ENCODE data around the gene HSPG2.

HSPG2 gene

GRCh38 chr1:21899267-21899810 lies 37.8 kb downstream of the HSPG2 start:
- Histone ChIP-seq H3K27ac (ENCODE audit: low read depth in 2 of 2, low read length in 2 of 2) (peak overlapping the region; percentile 22 to 61), H3K36me3 (ENCODE audit: control insufficient read depth in 2 of 2, insufficient read depth in 2 of 2, low read length in 2 of 2) (peaks cover 10 to 18% of the 10 kb centered on the region in 2 donors), H3K27me3 (ENCODE audit: control insufficient read depth in 2 of 2, insufficient read depth in 2 of 2, low read length in 2 of 2) (no peaks in the 10 kb centered on the region), H3K9ac (ENCODE audit: low read depth in 1 of 2, low read length in 2 of 2) (no peak overlapping the region), H3K4me3 (ENCODE audit: low read length in 2 of 2) (no peak overlapping the region), H3K4me1 (ENCODE audit: control insufficient read depth in 2 of 2, insufficient read depth in 2 of 2, low read length in 2 of 2) (peaks cover 77 to 81% of the 10 kb centered on the region in 2 donors), H3K9me3 (ENCODE audit: control insufficient read depth in 2 of 2, low read length in 2 of 2) (no peaks in the 10 kb centered on the region)

GRCh38 chr1:21898326-21899200 lies 38.5 kb downstream of the HSPG2 start:
- Histone ChIP-seq H3K9me3 (ENCODE audit: control insufficient read depth in 2 of 2, low read length in 2 of 2) (no peaks in the 10 kb centered on the region), H3K4me1 (ENCODE audit: control insufficient read depth in 2 of 2, insufficient read depth in 2 of 2, low read length in 2 of 2) (peaks cover 69 to 74% of the 10 kb centered on the region in 2 donors), H3K36me3 (ENCODE audit: control insufficient read depth in 2 of 2, insufficient read depth in 2 of 2, low read length in 2 of 2) (peaks cover 10 to 22% of the 10 kb centered on the region in 2 donors), H3K27me3 (ENCODE audit: control insufficient read depth in 2 of 2, insufficient read depth in 2 of 2, low read length in 2 of 2) (no peaks in the 10 kb centered on the region), H3K9ac (ENCODE audit: low read depth in 1 of 2, low read length in 2 of 2) (no peak overlapping the region), H3K4me3 (ENCODE audit: low read length in 2 of 2) (no peak overlapping the region), H3K27ac (ENCODE audit: low read depth in 2 of 2, low read length in 2 of 2) (peak overlapping the region; percentile 22 to 61)

GRCh38 chr1:21897844-21898243 lies 39.3 kb downstream of the HSPG2 start:
- Histone ChIP-seq H3K27ac (ENCODE audit: low read depth in 2 of 2, low read length in 2 of 2) (peak overlapping the region; percentile 82 to 84), H3K4me1 (ENCODE audit: control insufficient read depth in 2 of 2, insufficient read depth in 2 of 2, low read length in 2 of 2) (peaks cover 67 to 70% of the 10 kb centered on the region in 2 donors)

GRCh38 chr1:21896652-21897532 lies 40.2 kb downstream of the HSPG2 start:
- Histone ChIP-seq H3K4me1 (ENCODE audit: control insufficient read depth in 2 of 2, insufficient read depth in 2 of 2, low read length in 2 of 2) (peaks cover 57 to 60% of the 10 kb centered on the region in 2 donors), H3K36me3 (ENCODE audit: control insufficient read depth in 2 of 2, insufficient read depth in 2 of 2, low read length in 2 of 2) (peaks cover 13 to 22% of the 10 kb centered on the region in 2 donors), H3K9me3 (ENCODE audit: control insufficient read depth in 2 of 2, low read length in 2 of 2) (no peaks in the 10 kb centered on the region), H3K27me3 (ENCODE audit: control insufficient read depth in 2 of 2, insufficient read depth in 2 of 2, low read length in 2 of 2) (no peaks in the 10 kb centered on the region), H3K9ac (ENCODE audit: low read depth in 1 of 2, low read length in 2 of 2) (peak overlapping the region; percentile 55 to 63), H3K4me3 (ENCODE audit: low read length in 2 of 2) (no peak overlapping the region), H3K27ac (ENCODE audit: low read depth in 2 of 2, low read length in 2 of 2) (peak overlapping the region; percentile 82 to 84)

More at GRCh38 chr1:21897844-21898243, 39.3 kb downstream of the HSPG2 start:
- Histone ChIP-seq H3K9me3 (ENCODE audit: control insufficient read depth in 2 of 2, low read length in 2 of 2) (no peaks in the 10 kb centered on the region), H3K9ac (ENCODE audit: low read depth in 1 of 2, low read length in 2 of 2) (no peak overlapping the region), H3K27me3 (ENCODE audit: control insufficient read depth in 2 of 2, insufficient read depth in 2 of 2, low read length in 2 of 2) (no peaks in the 10 kb centered on the region), H3K36me3 (ENCODE audit: control insufficient read depth in 2 of 2, insufficient read depth in 2 of 2, low read length in 2 of 2) (peaks cover 12 to 22% of the 10 kb centered on the region in 2 donors), H3K4me3 (ENCODE audit: low read length in 2 of 2) (no peak overlapping the region)

GRCh38 chr1:21896026-21896425 lies 41.1 kb downstream of the HSPG2 start:
- Histone ChIP-seq H3K4me1 (ENCODE audit: control insufficient read depth in 2 of 2, insufficient read depth in 2 of 2, low read length in 2 of 2) (peaks cover 49 to 52% of the 10 kb centered on the region in 2 donors), H3K27ac (ENCODE audit: low read depth in 2 of 2, low read length in 2 of 2) (peak overlapping the region; percentile 82 to 84), H3K9me3 (ENCODE audit: control insufficient read depth in 2 of 2, low read length in 2 of 2) (no peaks in the 10 kb centered on the region), H3K27me3 (ENCODE audit: control insufficient read depth in 2 of 2, insufficient read depth in 2 of 2, low read length in 2 of 2) (no peaks in the 10 kb centered on the region), H3K4me3 (ENCODE audit: low read length in 2 of 2) (no peak overlapping the region), H3K36me3 (ENCODE audit: control insufficient read depth in 2 of 2, insufficient read depth in 2 of 2, low read length in 2 of 2) (peaks cover 18 to 27% of the 10 kb centered on the region in 2 donors), H3K9ac (ENCODE audit: low read depth in 1 of 2, low read length in 2 of 2) (peak overlapping the region; percentile 17 to 55)

GRCh38 chr1:21894034-21894881 lies 42.9 kb downstream of the HSPG2 start:
- no peak overlapping the region for H3K27ac ChIP-seq (ENCODE audit: low read depth in 2 of 2, low read length in 2 of 2)
- H3K36me3 ChIP-seq (ENCODE audit: control insufficient read depth in 2 of 2, insufficient read depth in 2 of 2, low read length in 2 of 2) = peaks cover 28 to 43% of the 10 kb centered on the region in 2 donors
- H3K4me1 ChIP-seq (ENCODE audit: control insufficient read depth in 2 of 2, insufficient read depth in 2 of 2, low read length in 2 of 2) = peaks cover 32 to 34% of the 10 kb centered on the region in 2 donors
- H3K27me3 ChIP-seq (ENCODE audit: control insufficient read depth in 2 of 2, insufficient read depth in 2 of 2, low read length in 2 of 2) = no peaks in the 10 kb centered on the region
- no peaks in the 10 kb centered on the region for H3K9me3 ChIP-seq (ENCODE audit: control insufficient read depth in 2 of 2, low read length in 2 of 2)
- H3K4me3 ChIP-seq (ENCODE audit: low read length in 2 of 2) = no peak overlapping the region
- H3K9ac ChIP-seq (ENCODE audit: low read depth in 1 of 2, low read length in 2 of 2) = no peak overlapping the region

GRCh38 chr1:21893046-21893805 lies 43.9 kb downstream of the HSPG2 start:
- Histone ChIP-seq H3K9me3 (ENCODE audit: control insufficient read depth in 2 of 2, low read length in 2 of 2) (no peaks in the 10 kb centered on the region), H3K4me3 (ENCODE audit: low read length in 2 of 2) (no peak overlapping the region), H3K9ac (ENCODE audit: low read depth in 1 of 2, low read length in 2 of 2) (no peak overlapping the region), H3K4me1 (ENCODE audit: control insufficient read depth in 2 of 2, insufficient read depth in 2 of 2, low read length in 2 of 2) (peaks cover 22 to 25% of the 10 kb centered on the region in 2 donors), H3K27me3 (ENCODE audit: control insufficient read depth in 2 of 2, insufficient read depth in 2 of 2, low read length in 2 of 2) (no peaks in the 10 kb centered on the region), H3K27ac (ENCODE audit: low read depth in 2 of 2, low read length in 2 of 2) (no peak overlapping the region), H3K36me3 (ENCODE audit: control insufficient read depth in 2 of 2, insufficient read depth in 2 of 2, low read length in 2 of 2) (peaks cover 32 to 50% of the 10 kb centered on the region in 2 donors)

GRCh38 chr1:21891621-21892479 lies 45.3 kb downstream of the HSPG2 start:
- Histone ChIP-seq H3K4me1 (ENCODE audit: control insufficient read depth in 2 of 2, insufficient read depth in 2 of 2, low read length in 2 of 2) (peaks cover 11 to 12% of the 10 kb centered on the region in 2 donors), H3K36me3 (ENCODE audit: control insufficient read depth in 2 of 2, insufficient read depth in 2 of 2, low read length in 2 of 2) (peaks cover 36 to 59% of the 10 kb centered on the region in 2 donors), H3K27ac (ENCODE audit: low read depth in 2 of 2, low read length in 2 of 2) (no peak overlapping the region), H3K4me3 (ENCODE audit: low read length in 2 of 2) (no peak overlapping the region), H3K9ac (ENCODE audit: low read depth in 1 of 2, low read length in 2 of 2) (no peak overlapping the region), H3K9me3 (ENCODE audit: control insufficient read depth in 2 of 2, low read length in 2 of 2) (no peaks in the 10 kb centered on the region), H3K27me3 (ENCODE audit: control insufficient read depth in 2 of 2, insufficient read depth in 2 of 2, low read length in 2 of 2) (no peaks in the 10 kb centered on the region)

All from mucosa of rectum (tissue), 2 donors.